ENCODE data around the gene KCTD18.

Gene KCTD18

DNA sequence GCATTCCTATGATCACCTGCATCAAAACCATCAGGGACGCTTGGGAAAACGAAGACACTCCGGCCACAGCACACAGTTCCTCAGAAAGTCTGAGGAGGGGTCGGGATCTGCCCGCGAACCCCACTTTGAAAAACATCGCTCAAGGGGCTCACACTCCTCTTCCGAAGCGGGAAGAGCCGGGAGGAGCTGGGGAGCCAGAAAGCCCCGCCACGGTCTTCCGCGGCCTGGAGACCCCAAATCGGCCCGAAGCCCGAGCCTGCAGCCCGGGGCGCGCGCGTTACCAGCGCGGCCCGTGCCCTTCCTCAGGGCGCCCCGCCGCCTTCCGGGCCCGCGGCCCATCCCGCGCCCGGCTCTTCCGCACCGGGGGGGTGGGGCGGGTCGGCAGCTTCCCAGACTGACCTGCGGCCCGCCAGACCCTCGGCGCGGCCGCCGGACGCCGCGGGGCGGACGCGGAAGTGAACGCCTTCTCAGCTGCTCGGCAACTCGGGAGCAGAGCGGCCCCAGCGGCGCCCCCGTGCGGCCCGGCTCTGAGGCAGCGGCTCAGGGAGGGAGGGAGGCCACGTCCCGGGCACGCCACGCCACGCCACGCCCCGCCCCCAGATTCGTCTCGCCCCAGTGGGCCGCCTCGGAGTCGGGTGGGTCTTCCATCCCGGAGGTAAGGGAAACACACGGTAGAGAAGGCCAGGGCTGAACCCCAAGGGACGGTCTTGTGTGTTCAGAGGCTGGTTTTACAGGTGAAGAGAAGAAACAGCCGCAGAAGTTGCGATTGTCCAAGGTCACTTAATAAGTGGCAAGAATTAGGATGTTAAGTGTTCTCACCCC, at the start of gene KCTD18:
Gene KCTD18, minus strand, starts transcription at position 457 of the 822 bp plus-strand sequence. CDS start 3,052 bp downstream, outside the sequence.
- peak; percentile 90 for DNase-seq (ENCODE audit: insufficient read length, low spot score)
- FAIRE-seq = peak; percentile 88

GRCh38 chr2:200540793-200541192, 30.9 kb upstream of the KCTD18 start:
- FAIRE-seq = no peak
- DNase-seq (ENCODE audit: insufficient read length, low spot score) = no peak

- no peak for DNase-seq (ENCODE audit: insufficient read length, low spot score)
- no peak for FAIRE-seq
Measured at GRCh38 chr2:200538139-200538538, 28.3 kb upstream of the KCTD18 start.

DNA sequence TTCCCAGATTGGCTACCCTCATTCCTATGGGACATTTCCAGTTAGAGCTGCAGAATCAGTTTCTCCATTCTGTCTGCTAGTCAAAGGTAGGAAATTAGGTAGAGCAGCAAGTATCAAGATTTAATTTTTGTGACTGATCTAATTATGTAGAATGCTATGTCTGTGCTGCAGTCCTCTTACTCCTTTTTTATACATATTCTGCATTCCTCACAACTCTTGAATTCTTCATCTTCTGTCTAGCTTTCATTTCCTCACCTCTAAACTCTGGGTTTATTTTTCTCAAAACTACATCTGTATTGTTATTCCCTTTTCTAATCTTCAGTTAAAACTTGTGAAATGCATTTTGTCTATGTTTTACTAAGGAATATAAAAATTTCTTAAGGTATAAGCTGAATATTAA, 24.7 kb upstream of the KCTD18 start:
- FAIRE-seq = no peak
- no peak for DNase-seq (ENCODE audit: insufficient read length, low spot score)

GRCh38 chr2:200533754-200534153, 23.9 kb upstream of the KCTD18 start:
- FAIRE-seq (no peak), DNase-seq (ENCODE audit: insufficient read length, low spot score) (no peak)

GRCh38 chr2:200528228-200528627, 18.4 kb upstream of the KCTD18 start:
- FAIRE-seq = no peak
- no peak for DNase-seq (ENCODE audit: insufficient read length, low spot score)

- peak; percentile 98 for FAIRE-seq
- DNase-seq (ENCODE audit: insufficient read length, low spot score) = peak; percentile 91
Measured at GRCh38 chr2:200525882-200526651, 16.2 kb upstream of the KCTD18 start, which contains the start of gene SGO2. SGO2 (plus strand) TSS chr2:200526207; CDS start chr2:200532976, 6,769 bp downstream.

DNA sequence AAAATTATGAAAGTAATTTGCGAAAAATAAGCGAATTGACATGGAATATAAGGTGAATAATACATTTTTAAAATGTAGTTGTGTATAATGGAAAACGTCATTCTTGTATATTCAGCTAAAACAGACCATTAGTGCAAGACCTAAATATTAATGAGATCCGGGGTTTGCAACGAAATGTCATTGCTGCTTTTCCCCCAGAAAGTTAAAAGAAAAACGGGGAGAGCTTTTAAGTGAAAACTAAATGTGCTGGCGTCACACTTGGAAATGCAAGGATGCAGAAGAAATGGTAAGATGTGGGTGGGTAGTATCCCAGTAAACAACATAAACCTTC, 15.6 kb upstream of the KCTD18 start:
- no peak for DNase-seq (ENCODE audit: insufficient read length, low spot score)
- FAIRE-seq = no peak

- FAIRE-seq (no peak), DNase-seq (ENCODE audit: insufficient read length, low spot score) (no peak)
Measured at GRCh38 chr2:200525066-200525465, 15.2 kb upstream of the KCTD18 start.

- DNase-seq (ENCODE audit: insufficient read length, low spot score) (no peak), FAIRE-seq (no peak)
Measured at GRCh38 chr2:200523604-200524003, 13.7 kb upstream of the KCTD18 start.

GRCh38 chr2:200523158-200523557, 13.3 kb upstream of the KCTD18 start:
- DNase-seq (ENCODE audit: insufficient read length, low spot score) (no peak), FAIRE-seq (no peak)

- FAIRE-seq (no peak), DNase-seq (ENCODE audit: insufficient read length, low spot score) (no peak)
Measured at GRCh38 chr2:200515155-200515554, 5.3 kb upstream of the KCTD18 start.

- peak; percentile 32 for DNase-seq (ENCODE audit: insufficient read length, low spot score)
- FAIRE-seq = no peak
Measured at GRCh38 chr2:200509235-200509611, 645 bp downstream of the KCTD18 start.

- FAIRE-seq = no peak
- no peak for DNase-seq (ENCODE audit: insufficient read length, low spot score)
Measured at GRCh38 chr2:200507179-200507578, 2.7 kb downstream of the KCTD18 start.

DNA sequence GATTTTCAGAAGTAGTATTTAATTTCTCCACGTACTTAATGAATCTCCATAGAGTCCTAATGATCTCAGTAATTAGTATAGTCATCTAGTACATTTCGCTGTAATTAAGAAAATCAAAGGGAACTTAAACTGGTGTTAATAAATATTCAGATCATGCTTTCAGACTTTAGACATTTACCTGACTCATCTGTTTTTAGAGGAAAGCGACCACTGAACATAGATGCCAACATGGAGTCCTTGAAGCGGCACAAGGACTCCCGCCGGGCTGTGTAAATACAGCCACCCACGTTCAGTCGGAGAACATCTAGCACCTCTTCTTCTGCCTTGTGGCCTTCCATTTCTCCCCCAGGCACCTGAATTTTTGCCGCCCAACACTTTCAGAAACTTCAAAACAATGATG, 3.2 kb downstream of the KCTD18 start:
- FAIRE-seq = no peak

DNA sequence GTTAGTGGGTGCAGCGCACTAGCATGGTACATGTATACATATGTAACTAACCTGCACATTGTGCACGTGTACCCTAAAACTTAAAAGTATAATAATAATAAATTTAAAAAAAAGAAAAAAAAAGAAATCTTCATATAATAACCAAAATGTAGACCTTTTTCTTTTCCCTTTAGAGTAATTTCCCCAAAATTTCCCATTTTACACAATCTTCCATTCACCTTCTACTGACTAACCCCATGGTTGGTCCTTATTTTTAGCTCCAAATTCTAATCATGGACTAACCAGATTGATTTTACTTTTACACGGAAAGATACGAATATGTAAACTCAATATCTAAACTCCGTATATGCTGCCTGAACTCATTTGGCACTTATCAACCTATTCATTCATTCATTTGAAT, 7.7 kb downstream of the KCTD18 start:
- FAIRE-seq (no peak), DNase-seq (ENCODE audit: insufficient read length, low spot score) (no peak)

More for the DNA sequence above, 3.2 kb downstream of the KCTD18 start:
- no peak for DNase-seq (ENCODE audit: insufficient read length, low spot score)

DNA sequence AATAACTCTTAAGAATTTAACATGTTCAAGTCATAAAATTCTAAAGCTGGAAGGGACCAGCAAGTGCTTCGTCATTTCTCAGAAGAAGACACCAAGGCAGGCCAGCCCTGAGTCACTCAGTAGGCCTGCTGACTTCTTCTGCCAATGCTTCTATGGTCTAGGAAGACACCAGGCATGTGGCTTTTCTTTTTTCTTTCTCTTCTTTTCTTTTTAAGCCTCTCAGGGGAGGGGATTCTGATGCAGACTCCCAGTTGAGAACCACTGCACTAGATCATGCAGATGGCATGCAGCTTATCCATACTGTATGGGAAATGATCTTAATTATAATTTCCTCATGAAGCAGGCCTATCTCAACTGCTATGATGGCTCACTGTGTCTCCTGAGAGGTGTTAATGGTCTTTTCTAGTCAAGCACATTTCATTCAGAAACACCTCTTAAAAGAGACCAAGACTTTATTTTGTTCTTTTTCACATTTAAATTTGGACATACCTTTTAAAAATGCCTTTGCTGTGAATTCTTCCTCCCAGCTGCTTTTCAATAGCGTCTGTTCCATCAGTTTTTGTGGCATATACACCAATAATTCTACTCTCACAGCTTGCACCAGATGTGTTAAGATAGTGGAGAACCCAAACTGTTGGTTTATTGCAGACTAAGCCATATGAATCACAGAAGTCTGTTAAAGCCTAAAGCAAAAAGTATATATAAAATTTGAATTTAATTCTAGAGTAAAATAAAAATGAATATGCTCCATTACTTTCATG, 11.3 kb downstream of the KCTD18 start:
- FAIRE-seq (no peak), DNase-seq (ENCODE audit: insufficient read length, low spot score) (no peak)

- DNase-seq (ENCODE audit: insufficient read length, low spot score) (no peak), FAIRE-seq (no peak)
Measured at GRCh38 chr2:200496696-200497095, 13.2 kb downstream of the KCTD18 start.

DNA sequence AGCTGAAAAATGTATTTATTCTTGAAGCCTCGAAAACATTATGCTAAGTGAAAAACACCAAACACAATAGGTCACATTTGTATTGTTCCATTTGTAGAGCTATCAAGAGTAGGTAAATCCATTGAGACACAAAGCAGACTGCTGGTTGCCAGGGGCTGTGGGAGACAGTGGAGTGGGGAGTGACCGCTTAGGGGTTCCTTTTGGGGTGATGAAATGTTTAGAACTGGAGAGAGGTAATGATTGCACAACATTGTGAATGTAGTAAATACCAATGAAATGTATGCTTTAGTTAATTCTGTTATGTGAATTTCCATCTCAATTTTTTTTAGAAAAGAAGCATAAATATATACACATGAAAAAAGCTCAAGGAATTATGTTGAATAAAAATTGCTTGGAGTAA, 15.8 kb downstream of the KCTD18 start:
- FAIRE-seq (no peak), DNase-seq (ENCODE audit: insufficient read length, low spot score) (no peak)

DNA sequence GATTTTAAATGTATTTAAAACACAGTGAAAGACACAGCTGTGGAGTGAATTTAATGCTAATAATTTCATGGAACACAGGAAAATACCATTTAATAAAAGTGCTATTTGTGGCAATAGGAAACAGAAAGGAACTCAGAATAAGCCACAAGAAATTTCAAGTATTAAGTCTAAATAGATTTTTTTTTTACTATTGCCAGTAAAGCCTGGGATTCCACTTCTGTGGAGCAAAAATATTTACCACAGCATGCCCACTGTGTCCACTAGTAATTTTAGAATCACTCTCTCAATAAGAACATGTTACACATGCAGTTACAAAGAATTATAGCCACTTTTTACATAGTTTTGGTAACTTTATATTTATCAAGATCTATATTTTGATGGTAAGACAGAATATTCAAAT, 17.2 kb downstream of the KCTD18 start:
- DNase-seq (ENCODE audit: insufficient read length, low spot score) = no peak
- FAIRE-seq = no peak

- FAIRE-seq (no peak), DNase-seq (ENCODE audit: insufficient read length, low spot score) (no peak)
Measured at GRCh38 chr2:200490001-200490400, 19.9 kb downstream of the KCTD18 start.
